GM20431 (cell line): ENCODE results near the gene RPS25.

Experiments
- in situ Hi-C: fragments of 300-500 bp; cut with MseI, MboI; formaldehyde crosslinking; loops from one replicate; pipeline ENCODE4 v1.15.0; 2020; ENCODE audit warnings: low sequenced_read_pairs; ENCODE audit not compliant: unreplicated experiment

The RPS25 gene

GRCh38 chr11:118979434-118979833, 38.7 kb downstream of the RPS25 start:
- in situ Hi-C loops = no loop called here

- in situ Hi-C loops = no loop called here
Measured at GRCh38 chr11:118975771-118976709, 42.1 kb downstream of the RPS25 start.

GRCh38 chr11:118973985-118974384, 44.2 kb downstream of the RPS25 start:
- in situ Hi-C loops = loop anchor here (25.0 kb wide), 1 partner anchor 287 kb away; the partner anchor contains the start of gene TREH

- in situ Hi-C loops = loop anchor here (25.0 kb wide), 1 partner anchor 284 kb away; the partner anchor contains the start of gene TREH
Measured at GRCh38 chr11:118971646-118972045, 46.5 kb downstream of the RPS25 start, which contains the start of gene FOXR1. Gene FOXR1 (plus strand): TSS chr11:118971761. CDS start chr11:118971932, 171 bp downstream.

GRCh38 chr11:118969508-118969907, 48.6 kb downstream of the RPS25 start:
- in situ Hi-C loops = loop anchor here (25.0 kb wide), 1 partner anchor 282 kb away; the partner anchor contains the start of gene TREH
